OCI-LY7 (cell line): Measurements from ENCODE around the gene DGKD. TPM values are rescaled to one million over a fixed set of nuclear protein-coding genes. Genes with fewer than 3 reads are reported as not detected.

Experiments
- BruUV-seq: library from RNA; stranded (reverse); fragments of 400-500 nt; replicated peaks from 2 replicates; lab custom pipeline; 2021; lab: Mats Ljungman, UMichigan
- CTCF ChIA-PET: fragments of 300-600 bp; sonication (Branson Sonifier 250); formaldehyde crosslinking; loops from one replicate; lab custom pipeline; 2022; ENCODE audit warnings: antibody characterized with exemption; ENCODE audit not compliant: unreplicated experiment; lab: Charles Lee
- POLR2A ChIA-PET: fragments of 300-600 bp; sonication (Branson Sonifier 250); formaldehyde crosslinking; loops from one replicate; lab custom pipeline; 2022; ENCODE audit warnings: antibody characterized with exemption; lab: Charles Lee
- DNase-seq: peaks from one replicate; pipeline ENCODE4 v3.0.0-alpha.2; 2015; ENCODE audit warnings: low spot score
- H2AFZ ChIP-seq: fragments of 200-600 bp; sonication (generic), shearing (Covaris generic); 2 replicates; pipeline ENCODE4 v1.6.1; 2014; ENCODE audit warnings: mild to moderate bottlenecking, antibody characterized with exemption, low read length, moderate library complexity
- H3K27ac ChIP-seq: fragments of 200-600 bp; sonication (generic); 2 replicates; pipeline ENCODE4 v1.5.1; 2014; ENCODE audit warnings: mixed run types, low read depth, mild to moderate bottlenecking, moderate library complexity, low read length, inconsistent platforms; ENCODE audit not compliant: poor library complexity, severe bottlenecking
- H3K36me3 ChIP-seq: fragments of 200-600 bp; sonication (generic); 2 replicates; pipeline ENCODE4 v1.6.1; 2014; ENCODE audit warnings: mild to moderate bottlenecking, antibody characterized with exemption, low read length, moderate library complexity, mixed read lengths; ENCODE audit not compliant: insufficient read depth
- H3K4me1 ChIP-seq: fragments of 200-600 bp; sonication (generic); 2 replicates; pipeline ENCODE4 v1.5.1; 2014; ENCODE audit warnings: mild to moderate bottlenecking, low read length; ENCODE audit not compliant: insufficient read depth, poor library complexity, severe bottlenecking
- H3K4me2 ChIP-seq: fragments of 200-600 bp; sonication (generic); 2 replicates; pipeline ENCODE4 v1.6.1; 2014; ENCODE audit warnings: mild to moderate bottlenecking, low read length
- H3K4me3 ChIP-seq: fragments of 200-600 bp; sonication (generic); 2 replicates; pipeline ENCODE4 v1.5.1; 2014; ENCODE audit warnings: mild to moderate bottlenecking, low read depth, low read length; ENCODE audit not compliant: poor library complexity, severe bottlenecking
- H3K79me2 ChIP-seq: fragments of 200-600 bp; sonication (generic); 2 replicates; pipeline ENCODE4 v1.6.1; 2016; ENCODE audit warnings: low read depth, mild to moderate bottlenecking, low read length, moderate library complexity, mixed read lengths; ENCODE audit not compliant: insufficient read depth
- H3K9me2 ChIP-seq: fragments of 200-600 bp; sonication (generic); 2 replicates; pipeline ENCODE4 v1.6.1; 2016; ENCODE audit warnings: mild to moderate bottlenecking, low read length, mixed read lengths; ENCODE audit not compliant: insufficient read depth
- H3K9me3 ChIP-seq: fragments of 200-600 bp; sonication (generic); 2 replicates; pipeline ENCODE4 v1.6.1; 2014; ENCODE audit warnings: mild to moderate bottlenecking, mixed run types, low read length, mixed read lengths
- H4K20me1 ChIP-seq: fragments of 200-600 bp; sonication (generic); 2 replicates; pipeline ENCODE4 v1.6.1; 2014; ENCODE audit warnings: mild to moderate bottlenecking, antibody characterized with exemption, low read length, moderate library complexity, mixed read lengths; ENCODE audit not compliant: insufficient read depth
- EZH2phosphoT487 ChIP-seq: fragments of 200-600 bp; sonication (generic); IDR thresholded peaks from 2 replicates; pipeline ENCODE4 v1.6.1; 2018; ENCODE audit warnings: low read depth, borderline replicate concordance, mild to moderate bottlenecking, mixed run types, antibody characterized with exemption, low read length, moderate library complexity, mixed read lengths
- intact Hi-C: fragments of 100-400 bp; cut with micrococcal nuclease; formaldehyde crosslinking; loops from one replicate; pipeline ENCODE4 v1.10.0; 2022; ENCODE audit not compliant: unreplicated experiment
- total RNA-seq, 2 experiments: library from RNA; depleted of rRNA in 1 of 2; stranded (reverse); fragments of >200 nt in 1 of 2; shearing (Covaris generic) in 1 of 2; gene quantifications; 2 replicates each; pipeline ENCODE4 v1.2.3, GENCODE V29; 2014 to 2022
- TF ChIP-seq, protein P1 (sequence below): fragments of 200-600 bp; sonication (generic); conservative IDR thresholded peaks from 2 replicates; pipeline ENCODE4 v1.5.1; 2014; ENCODE audit warnings: mild to moderate bottlenecking, antibody characterized with exemption, low read length, moderate library complexity, mixed read lengths

DGKD gene
- total RNA-seq, 2 experiments from 2014 or later: 62.9 to 271 TPM

DNA sequence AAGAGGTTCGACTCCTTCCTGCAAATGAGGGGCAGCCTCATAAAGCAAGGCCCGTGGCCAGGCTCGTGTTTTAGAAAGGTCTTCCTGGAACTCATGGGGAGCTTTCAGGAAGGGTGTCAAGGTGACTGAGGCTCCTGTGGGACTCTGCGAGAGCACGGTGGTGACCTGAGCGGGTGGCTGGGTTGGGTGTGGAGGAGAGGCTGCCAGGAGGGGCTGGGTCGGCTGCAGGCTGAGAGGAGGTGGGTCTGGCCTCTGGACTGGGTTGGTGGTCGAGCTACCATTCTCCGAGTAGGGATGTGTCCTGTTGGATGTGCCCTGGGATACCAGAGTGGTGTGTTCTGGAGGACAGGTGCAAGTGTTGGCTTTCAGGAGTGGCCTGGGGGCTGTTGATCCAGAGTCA is 86.4 kb downstream of the DGKD start:
- Histone ChIP-seq H3K4me3 (no peak overlapping the region), H3K27ac (no peak overlapping the region), H3K9me2 (no peaks in the 10 kb centered on the region), H2AFZ (no peak overlapping the region), H3K36me3 (peaks cover 71% of the 10 kb centered on the region), H3K9me3 (no peaks in the 10 kb centered on the region), H3K4me2 (no peak overlapping the region), H4K20me1 (no peaks in the 10 kb centered on the region), H3K79me2 (no peaks in the 10 kb centered on the region), H3K4me1 (no peaks in the 10 kb centered on the region)
- ChIA-PET CTCF (no interaction called here), POLR2A (interaction anchor here (0.5 to 1.3 kb wide), 2 partner anchors 11 to 102 kb away, joined by 3 to 4 read pairs; no protein-coding TSS in a partner anchor)
- DNase-seq: no peak
- TF ChIP-seq, protein P1, sequence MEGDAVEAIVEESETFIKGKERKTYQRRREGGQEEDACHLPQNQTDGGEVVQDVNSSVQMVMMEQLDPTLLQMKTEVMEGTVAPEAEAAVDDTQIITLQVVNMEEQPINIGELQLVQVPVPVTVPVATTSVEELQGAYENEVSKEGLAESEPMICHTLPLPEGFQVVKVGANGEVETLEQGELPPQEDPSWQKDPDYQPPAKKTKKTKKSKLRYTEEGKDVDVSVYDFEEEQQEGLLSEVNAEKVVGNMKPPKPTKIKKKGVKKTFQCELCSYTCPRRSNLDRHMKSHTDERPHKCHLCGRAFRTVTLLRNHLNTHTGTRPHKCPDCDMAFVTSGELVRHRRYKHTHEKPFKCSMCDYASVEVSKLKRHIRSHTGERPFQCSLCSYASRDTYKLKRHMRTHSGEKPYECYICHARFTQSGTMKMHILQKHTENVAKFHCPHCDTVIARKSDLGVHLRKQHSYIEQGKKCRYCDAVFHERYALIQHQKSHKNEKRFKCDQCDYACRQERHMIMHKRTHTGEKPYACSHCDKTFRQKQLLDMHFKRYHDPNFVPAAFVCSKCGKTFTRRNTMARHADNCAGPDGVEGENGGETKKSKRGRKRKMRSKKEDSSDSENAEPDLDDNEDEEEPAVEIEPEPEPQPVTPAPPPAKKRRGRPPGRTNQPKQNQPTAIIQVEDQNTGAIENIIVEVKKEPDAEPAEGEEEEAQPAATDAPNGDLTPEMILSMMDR: no peak
- TF ChIP-seq EZH2phosphoT487: no peak
- intact Hi-C loops: loop anchor here (5.0 kb wide), 1 partner anchor 183 kb away; no protein-coding TSS in a partner anchor
- BruUV-seq: no TSS peak

DNA sequence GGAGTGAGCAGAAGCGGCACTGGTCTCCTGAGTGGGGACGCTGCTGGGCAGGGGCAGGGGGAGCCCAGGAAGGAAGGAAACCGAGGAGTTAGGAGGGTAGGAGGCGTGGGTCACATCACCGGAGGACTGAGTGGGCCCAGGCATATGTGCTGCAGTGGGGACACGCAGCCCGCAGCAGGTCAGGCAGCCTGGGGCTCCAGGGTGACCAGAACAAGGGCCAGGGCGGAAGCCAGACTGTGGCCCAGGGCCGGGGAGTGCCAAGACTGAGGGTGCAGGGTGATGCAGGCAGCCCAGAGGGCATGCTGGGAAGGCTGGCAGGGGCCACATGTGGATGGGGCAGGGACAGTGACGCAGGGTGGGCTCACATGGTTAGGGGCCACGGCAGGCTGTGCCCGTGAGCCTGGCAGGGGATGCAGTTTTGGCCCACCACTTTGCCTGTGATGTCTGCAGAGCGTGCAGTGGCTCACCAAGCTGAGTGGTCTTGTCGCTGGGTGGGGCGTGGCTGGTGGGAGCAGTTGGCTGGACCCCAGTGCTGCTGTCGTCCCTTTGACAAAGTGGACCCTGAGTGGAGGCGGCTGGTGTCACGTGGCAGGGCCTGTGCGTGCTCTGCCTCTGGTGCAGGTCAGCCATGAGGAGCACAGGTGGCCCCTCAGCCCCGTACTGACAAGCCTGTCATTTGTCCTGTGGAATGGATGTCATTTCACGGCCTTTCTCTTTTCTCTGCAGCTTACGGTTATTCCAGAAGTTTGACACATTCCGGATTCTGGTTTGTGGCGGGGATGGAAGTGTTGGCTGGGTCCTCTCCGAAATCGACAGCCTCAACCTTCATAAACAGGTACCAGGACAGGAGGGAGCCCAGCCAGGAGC is 87.1 kb downstream of the DGKD start:
- Histone ChIP-seq H3K9me2 (no peaks in the 10 kb centered on the region), H3K4me2 (no peak overlapping the region), H3K36me3 (peaks cover 69% of the 10 kb centered on the region), H2AFZ (no peak overlapping the region), H3K79me2 (no peaks in the 10 kb centered on the region), H3K27ac (no peak overlapping the region), H4K20me1 (no peaks in the 10 kb centered on the region), H3K4me3 (no peak overlapping the region), H3K9me3 (no peaks in the 10 kb centered on the region), H3K4me1 (no peaks in the 10 kb centered on the region)
- no peak for DNase-seq
- intact Hi-C loops: loop anchor here (5.0 kb wide), 1 partner anchor 184 kb away; no protein-coding TSS in a partner anchor
- TF ChIP-seq EZH2phosphoT487: no peak
- TF ChIP-seq, protein P1: no peak
- BruUV-seq: no TSS peak
- ChIA-PET POLR2A (interaction anchor here (0.7 kb wide), 1 partner anchor 136 kb away, joined by 3 read pairs; no protein-coding TSS in a partner anchor), CTCF (no interaction called here)

DNA sequence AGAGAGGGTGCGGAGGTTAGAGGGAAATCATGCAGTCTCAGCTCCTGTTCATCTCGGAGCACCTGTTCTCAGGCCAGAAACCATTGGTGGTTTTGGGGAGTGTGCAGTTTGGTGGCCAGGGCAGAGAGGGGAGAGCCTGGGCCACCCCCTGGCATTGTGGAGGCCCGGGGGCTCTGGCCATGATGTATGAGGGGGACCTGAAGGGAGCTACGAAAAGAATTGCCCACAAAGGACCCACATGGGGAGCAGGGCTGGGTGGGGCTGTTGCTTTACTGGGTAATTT is 87.7 kb downstream of the DGKD start:
- TF ChIP-seq EZH2phosphoT487: no peak
- TF ChIP-seq, protein P1: no peak
- intact Hi-C loops: loop anchor here (5.0 kb wide), 1 partner anchor 185 kb away; no protein-coding TSS in a partner anchor
- Histone ChIP-seq H3K79me2 (no peaks in the 10 kb centered on the region), H3K4me3 (no peak overlapping the region), H3K36me3 (peaks cover 68% of the 10 kb centered on the region), H3K9me2 (no peaks in the 10 kb centered on the region), H3K4me1 (no peaks in the 10 kb centered on the region), H3K4me2 (no peak overlapping the region), H4K20me1 (no peaks in the 10 kb centered on the region), H3K9me3 (no peaks in the 10 kb centered on the region), H3K27ac (no peak overlapping the region), H2AFZ (no peak overlapping the region)
- no peak for DNase-seq
- CTCF ChIA-PET: no interaction called here
- POLR2A ChIA-PET: interaction anchor here (0.7 kb wide), 1 partner anchor 137 kb away, joined by 3 read pairs; no protein-coding TSS in a partner anchor
- no TSS peak for BruUV-seq
